Stomach (tissue), 4 donors: ENCODE measurements around the gene SUPT3H.

ENCODE experiments used
- CTCF ChIP-seq, 7 experiments: fragments of 450-650 bp in 4 of 7; fragments of 200-600 bp in 3 of 7; sonication (generic) in 3 of 7; IDR thresholded peaks; one replicate each; pipeline ENCODE4 v1.5.1; 2016 to 2019; ENCODE audit warnings: antibody characterized with exemption in 7 of 7, control low read depth in 2 of 7, mild to moderate bottlenecking in 1 of 7
- EP300 ChIP-seq: sonication (generic); formaldehyde crosslinking; IDR thresholded peaks from one replicate; pipeline ENCODE4 v1.6.1; 2017; ENCODE audit warnings: antibody characterized with exemption
- POLR2A ChIP-seq, 4 donors: fragments of 450-650 bp; IDR thresholded peaks; one replicate each; pipeline ENCODE4 v1.6.1; 2016; ENCODE audit warnings: antibody characterized with exemption in 4 of 4, control low read depth in 2 of 4, mild to moderate bottlenecking in 1 of 4, moderate library complexity in 1 of 4

- TF ChIP-seq CTCF (IDR thresholded peaks at IDR 0.05) (no peak), EP300 (no peak), POLR2A (IDR thresholded peaks at IDR 0.05) (no peak)
Observed at GRCh38 chr6:45416700-45417099, 39.0 kb upstream of the SUPT3H start.
